Naive B cell (primary cell): ENCODE measurements around the gene TADA2B. TPM values are rescaled to one million over a fixed set of nuclear protein-coding genes. Genes with fewer than 3 reads are reported as not detected.
"Not testable (repeated sequence)": the region's sequence is repeated elsewhere in the genome, so short reads cannot be mapped to it uniquely, and the experiment has no call there.

Experiments
- ATAC-seq, 2 donors: fragments of 150-1000 bp; cut with Tn5 transposase; 2 replicates each; pipeline ENCODE4 v1.10.0; 2021; ENCODE audit warnings: low read depth in 2 of 2, mild to moderate bottlenecking in 2 of 2, moderate library complexity in 2 of 2
- DNase-seq: peaks from one replicate; pipeline ENCODE4 v3.0.0; 2022
- H3K27ac Mint-ChIP-seq, 6 donors: one replicate each; pipeline ENCODE4 v1.8.0; 2020 to 2022; ENCODE audit warnings: mild to moderate bottlenecking in 6 of 6, mixed read lengths in 6 of 6, moderate library complexity in 5 of 6, inconsistent platforms in 2 of 6
- H3K27me3 Mint-ChIP-seq, 3 donors: one replicate each; pipeline ENCODE4 v1.8.0; 2021 to 2022; ENCODE audit warnings: mixed read lengths in 3 of 3, mild to moderate bottlenecking in 1 of 3
- H3K36me3 Mint-ChIP-seq, 2 donors: one replicate each; pipeline ENCODE4 v1.8.0; 2020 to 2022; ENCODE audit warnings: mixed read lengths in 2 of 2, inconsistent platforms in 1 of 2, mild to moderate bottlenecking in 1 of 2
- H3K4me1 Mint-ChIP-seq, 3 donors: one replicate each; pipeline ENCODE4 v1.8.0; 2020 to 2022; ENCODE audit warnings: mixed read lengths in 3 of 3, inconsistent platforms in 1 of 3, mild to moderate bottlenecking in 1 of 3, moderate library complexity in 1 of 3
- H3K4me3 Mint-ChIP-seq, 8 donors: one replicate each; pipeline ENCODE4 v1.8.0; 2020 to 2022; ENCODE audit warnings: mild to moderate bottlenecking in 8 of 8, mixed read lengths in 8 of 8, moderate library complexity in 8 of 8, inconsistent platforms in 2 of 8
- H3K9me3 Mint-ChIP-seq, 7 donors: one replicate each; pipeline ENCODE4 v1.8.0; 2020 to 2022; ENCODE audit warnings: mixed read lengths in 7 of 7, mild to moderate bottlenecking in 5 of 7, inconsistent platforms in 2 of 7, moderate library complexity in 1 of 7
- polyA plus RNA-seq, 6 donors: library from polyadenylated mRNA; unstranded; fragments of 300-500 nt; fragmentation: Illumina TruSeq; gene quantifications; one replicate each; pipeline ENCODE4 v1.2.3, GENCODE V29; 2021; ENCODE audit warnings: low read depth in 6 of 6

The TADA2B gene
- polyA plus RNA-seq, 6 donors from 2014 or later: 4.2 to 6.3 (median 5.1) TPM

GRCh38 chr4:7089213-7089986, 46.2 kb downstream of the TADA2B start:
- Mint-ChIP-seq H3K36me3 (no peaks in the 10 kb centered on the region), H3K27me3 (peaks cover 30 to 64% (median 53%) of the 10 kb centered on the region in 3 donors), H3K9me3 (peaks cover 0 to 7% (median 3%) of the 10 kb centered on the region in 7 donors), H3K4me3 (no peak overlapping the region), H3K4me1 (no peaks in the 10 kb centered on the region), H3K27ac (no peak overlapping the region)
- no peak for DNase-seq
- no peak for ATAC-seq

DNA sequence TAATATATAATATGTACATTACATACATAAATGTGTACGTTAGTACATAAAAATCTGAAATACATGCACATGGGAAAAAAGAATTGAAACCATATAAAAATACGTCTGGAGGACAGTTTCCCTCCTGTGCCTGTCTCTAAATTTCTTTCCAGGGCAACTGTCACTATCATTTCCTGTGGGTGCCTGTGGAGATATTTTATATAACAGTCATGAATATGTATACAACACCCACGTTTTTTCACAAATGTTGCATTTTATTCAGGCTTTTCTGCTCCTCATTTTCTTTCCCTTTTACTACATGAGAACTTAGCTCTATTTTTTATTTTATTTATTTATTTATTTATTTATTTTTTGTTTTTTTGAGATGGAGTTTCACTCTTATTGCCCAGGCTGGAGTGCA, 48.9 kb downstream of the TADA2B start:
- Mint-ChIP-seq H3K4me3 (no peak overlapping the region), H3K4me1 (no peaks in the 10 kb centered on the region), H3K9me3 (peaks cover 0 to 4% (median 0%) of the 10 kb centered on the region in 7 donors), H3K27ac (no peak overlapping the region), H3K36me3 (no peaks in the 10 kb centered on the region), H3K27me3 (peaks cover 19 to 75% (median 56%) of the 10 kb centered on the region in 3 donors)
- no peak for DNase-seq
- no peak for ATAC-seq

DNA sequence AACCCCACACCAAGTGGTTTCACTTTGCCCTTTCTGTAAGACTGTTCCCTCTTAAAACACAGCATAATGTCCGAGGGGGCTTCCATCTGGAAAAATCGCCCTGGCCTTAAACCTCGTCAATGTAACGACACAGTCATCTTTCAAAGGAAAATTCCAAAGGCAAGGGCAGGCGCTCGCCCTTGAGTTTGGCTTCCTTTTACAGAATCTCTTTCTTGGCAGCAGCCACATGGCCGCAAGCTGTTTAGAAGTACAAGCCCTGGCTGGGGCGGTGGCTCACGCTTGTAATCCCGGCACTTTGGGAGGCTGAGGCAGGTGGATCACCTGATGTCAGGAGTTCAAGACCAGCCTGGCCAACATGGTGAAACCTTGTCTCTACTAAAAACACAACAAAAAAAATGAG, 51.7 kb downstream of the TADA2B start:
- H3K27ac Mint-ChIP-seq: no peak overlapping the region
- H3K4me1 Mint-ChIP-seq: no peaks in the 10 kb centered on the region
- ATAC-seq (no peak), DNase-seq (no peak)
- no peaks in the 10 kb centered on the region for H3K9me3 Mint-ChIP-seq
- H3K4me3 Mint-ChIP-seq: peak overlapping the region in 1 of 8 donors; percentile 5
- no peaks in the 10 kb centered on the region for H3K36me3 Mint-ChIP-seq
- peaks cover 11 to 55% (median 46%) of the 10 kb centered on the region in 3 donors for H3K27me3 Mint-ChIP-seq

DNA sequence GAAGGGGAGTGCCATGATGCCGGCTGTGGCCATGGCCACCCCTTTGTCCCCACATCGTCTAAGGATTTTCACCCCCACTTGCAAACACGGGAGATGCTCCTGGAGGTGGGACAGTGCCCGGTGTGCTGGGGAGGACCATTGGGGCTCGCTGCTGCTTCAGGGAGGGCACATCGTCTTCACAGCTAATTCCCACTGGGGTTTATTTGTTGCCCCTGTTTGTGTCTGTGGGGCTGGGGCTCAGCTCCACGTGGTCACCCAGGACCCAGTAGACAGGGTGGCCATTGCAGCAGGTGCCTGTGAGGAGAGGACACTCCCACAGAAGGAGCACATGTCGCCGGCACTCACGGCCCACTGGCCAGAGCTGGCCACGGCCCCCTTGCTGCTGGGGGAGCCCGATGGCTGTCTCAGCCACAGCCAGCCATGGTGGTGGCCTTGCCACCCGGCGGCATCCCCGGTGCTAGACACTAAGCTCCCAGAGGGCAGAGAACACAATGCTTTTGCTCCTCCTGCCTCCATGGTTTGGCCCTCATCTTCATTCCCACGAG, 52.5 kb downstream of the TADA2B start:
- H3K4me1 Mint-ChIP-seq: no peaks in the 10 kb centered on the region
- no peaks in the 10 kb centered on the region for H3K36me3 Mint-ChIP-seq
- ATAC-seq: no peak
- H3K27ac Mint-ChIP-seq: no peak overlapping the region
- H3K9me3 Mint-ChIP-seq: no peaks in the 10 kb centered on the region
- no peak for DNase-seq
- peaks cover 11 to 53% (median 42%) of the 10 kb centered on the region in 3 donors for H3K27me3 Mint-ChIP-seq
- H3K4me3 Mint-ChIP-seq: no peak overlapping the region

DNA sequence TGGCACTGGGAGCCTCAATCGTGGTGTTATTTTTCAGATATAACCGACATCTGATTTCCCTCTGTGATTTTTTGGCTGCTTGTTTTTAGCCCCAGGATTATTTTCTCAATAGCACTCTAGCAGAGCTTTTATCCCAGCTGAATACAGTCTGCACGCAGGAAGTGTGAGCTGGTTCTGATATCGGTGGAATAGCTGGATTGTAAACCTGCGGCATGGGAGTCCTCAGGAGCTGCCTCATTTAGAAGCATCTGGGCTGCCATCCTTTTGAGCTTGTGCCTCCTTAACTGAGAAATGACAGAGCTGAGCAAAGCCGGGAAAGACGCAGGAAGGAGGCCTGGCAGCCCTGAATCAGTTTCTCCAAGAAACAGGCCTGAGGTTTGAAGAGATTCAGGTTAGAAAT, 53.1 kb downstream of the TADA2B start:
- Mint-ChIP-seq H3K4me3 (no peak overlapping the region), H3K9me3 (no peaks in the 10 kb centered on the region), H3K4me1 (peaks cover 0 to under 1% (median 0%) of the 10 kb centered on the region in 3 donors), H3K36me3 (no peaks in the 10 kb centered on the region), H3K27me3 (peaks cover 11 to 47% (median 37%) of the 10 kb centered on the region in 3 donors), H3K27ac (no peak overlapping the region)
- ATAC-seq (no peak), DNase-seq (no peak)

DNA sequence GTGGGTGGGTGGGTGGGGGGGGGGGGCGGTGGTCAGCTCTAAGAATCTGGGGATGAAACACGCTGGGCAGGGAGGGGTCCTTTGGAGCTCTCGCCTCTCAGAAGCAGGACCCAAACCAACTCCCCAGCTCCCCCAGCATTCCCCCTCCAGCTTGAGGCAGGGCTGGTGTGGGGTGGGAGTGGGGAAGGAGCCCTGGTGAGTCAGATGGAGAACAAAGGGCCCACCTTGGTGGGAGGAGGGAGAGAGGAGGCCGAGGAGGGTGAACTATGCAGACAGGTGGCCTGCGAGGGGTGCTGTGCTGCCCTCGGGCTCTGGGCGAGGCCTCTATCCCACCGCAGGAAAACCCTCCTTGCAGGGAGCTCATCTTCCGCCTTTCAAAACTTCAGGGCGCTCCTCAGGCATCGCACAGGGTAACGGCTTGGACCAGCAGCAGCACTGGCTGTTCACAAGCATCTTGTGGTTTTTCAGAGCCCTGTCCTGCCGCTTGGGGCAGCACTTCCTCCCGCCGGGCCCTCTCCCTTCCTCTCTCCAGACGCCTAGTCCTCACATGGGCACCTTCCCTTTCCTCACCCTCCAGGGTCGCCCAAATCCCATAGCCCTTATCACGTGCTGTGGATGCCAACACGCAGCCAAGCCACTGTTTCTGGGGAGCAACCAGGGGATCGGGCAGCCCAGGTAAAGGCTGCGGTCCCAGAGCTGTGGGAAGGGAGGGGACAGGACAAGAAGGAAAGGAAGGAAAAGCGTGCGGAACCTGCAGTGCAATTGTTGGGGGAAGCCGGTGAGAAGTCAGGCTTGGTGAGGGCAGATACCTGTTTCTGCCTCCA, 58.7 kb downstream of the TADA2B start:
- ATAC-seq (peak; percentile 56 to 60), DNase-seq (peak; percentile 34)
- Mint-ChIP-seq H3K36me3 (no peaks in the 10 kb centered on the region), H3K27ac (peak overlapping the region in 2 of 6 donors; percentile 66 to 79), H3K9me3 (no peaks in the 10 kb centered on the region), H3K4me3 (peak overlapping the region; percentile 85 to 95 (median 90)), H3K4me1 (peaks cover 13 to 29% (median 21%) of the 10 kb centered on the region in 3 donors), H3K27me3 (peaks cover 0 to 8% (median 2%) of the 10 kb centered on the region in 3 donors)

- not testable (repeated sequence) for H3K36me3 Mint-ChIP-seq, H3K27me3 Mint-ChIP-seq, DNase-seq, ATAC-seq, H3K9me3 Mint-ChIP-seq
- Mint-ChIP-seq H3K4me3 (peak overlapping the region; percentile 85 to 95 (median 90)), H3K4me1 (peaks cover 13 to 29% (median 21%) of the 10 kb centered on the region in 3 donors), H3K27ac (peak overlapping the region in 2 of 6 donors; percentile 66 to 79)
Measured at GRCh38 chr4:7102516-7102909, 59.3 kb downstream of the TADA2B start.

- Mint-ChIP-seq H3K9me3 (no peaks in the 10 kb centered on the region), H3K4me1 (peaks cover 13 to 29% (median 21%) of the 10 kb centered on the region in 3 donors), H3K36me3 (no peaks in the 10 kb centered on the region), H3K27me3 (peaks cover 0 to 11% (median 0%) of the 10 kb centered on the region in 3 donors), H3K27ac (peak overlapping the region in 5 of 6 donors; percentile 49 to 81 (median 67)), H3K4me3 (peak overlapping the region; percentile 85 to 95 (median 90))
- ATAC-seq (peak; percentile 89), DNase-seq (peak; percentile 64)
Measured at GRCh38 chr4:7103031-7103606, 59.9 kb downstream of the TADA2B start.

GRCh38 chr4:7103607-7104365, 60.6 kb downstream of the TADA2B start:
- Mint-ChIP-seq H3K36me3 (no peaks in the 10 kb centered on the region), H3K4me3 (peak overlapping the region; percentile 85 to 95 (median 90)), H3K4me1 (peaks cover 13 to 29% (median 21%) of the 10 kb centered on the region in 3 donors), H3K27ac (peak overlapping the region in 2 of 6 donors; percentile 67 to 76), H3K9me3 (no peaks in the 10 kb centered on the region), H3K27me3 (peaks cover 0 to 16% (median 3%) of the 10 kb centered on the region in 3 donors)
- no peak for ATAC-seq
- no peak for DNase-seq

DNA sequence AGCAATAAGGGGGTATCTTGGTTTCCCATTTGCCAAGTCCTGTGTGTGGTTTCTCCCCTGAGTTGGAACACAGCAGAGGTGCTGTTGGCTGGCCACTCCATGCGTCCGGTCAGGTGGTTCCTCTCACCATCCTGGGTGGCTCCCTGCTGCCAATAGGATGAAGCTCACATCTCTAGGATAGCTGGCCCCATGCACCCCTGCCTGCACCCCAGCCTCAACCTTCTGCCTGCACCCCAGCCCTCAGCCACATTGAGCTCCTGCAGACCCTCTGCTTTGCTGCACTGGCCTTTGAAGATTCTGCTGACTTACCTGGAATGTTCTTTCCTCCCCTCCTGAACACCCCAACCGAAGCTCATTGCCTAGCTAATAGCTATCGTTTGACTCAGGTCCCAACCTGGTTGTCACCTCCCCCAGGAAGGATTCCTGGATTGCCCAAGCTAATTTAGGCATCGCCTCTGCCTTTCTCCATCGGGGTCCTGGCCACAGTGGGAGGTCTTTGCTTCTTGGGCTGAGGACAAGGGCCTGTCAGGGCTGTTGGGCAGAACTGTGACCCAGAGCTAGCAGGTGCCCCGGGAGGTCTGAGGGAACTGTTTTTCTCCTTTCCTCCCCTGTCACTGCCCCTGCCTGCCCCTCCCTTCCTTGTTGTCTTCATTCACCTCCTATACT, 61.3 kb downstream of the TADA2B start:
- no peaks in the 10 kb centered on the region for H3K9me3 Mint-ChIP-seq
- H3K4me1 Mint-ChIP-seq: peaks cover 13 to 32% (median 21%) of the 10 kb centered on the region in 3 donors
- H3K27me3 Mint-ChIP-seq: peaks cover 0 to 23% (median 8%) of the 10 kb centered on the region in 3 donors
- H3K4me3 Mint-ChIP-seq: peak overlapping the region; percentile 18 to 93 (median 86)
- peak overlapping the region in 2 of 6 donors; percentile 63 to 75 for H3K27ac Mint-ChIP-seq
- no peaks in the 10 kb centered on the region for H3K36me3 Mint-ChIP-seq
- DNase-seq (no peak), ATAC-seq (no peak)

DNA sequence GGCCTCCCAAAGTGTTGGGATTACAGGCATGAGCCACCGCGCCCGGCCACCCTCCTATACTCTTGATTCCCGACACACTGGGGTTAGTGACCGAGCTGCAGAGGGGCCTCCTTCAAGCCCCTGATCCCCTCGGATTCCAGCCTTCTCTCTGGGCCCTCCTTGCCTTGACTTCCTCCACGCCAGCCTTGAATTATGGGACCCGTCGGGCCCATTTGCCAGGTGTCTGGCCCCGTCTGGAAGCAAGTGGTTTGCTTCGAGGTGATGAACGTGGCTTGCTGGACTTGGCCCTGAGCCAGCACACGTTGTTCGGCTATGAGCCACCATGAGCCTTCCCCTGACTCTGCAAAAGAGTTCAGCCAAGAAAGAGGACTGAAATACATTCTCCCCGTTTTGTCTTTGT, 62.1 kb downstream of the TADA2B start:
- peaks cover 13 to 32% (median 21%) of the 10 kb centered on the region in 3 donors for H3K4me1 Mint-ChIP-seq
- peaks cover 0 to 3% (median 0%) of the 10 kb centered on the region in 7 donors for H3K9me3 Mint-ChIP-seq
- DNase-seq (no peak), ATAC-seq (no peak)
- H3K27me3 Mint-ChIP-seq: peaks cover 0 to 23% (median 8%) of the 10 kb centered on the region in 3 donors
- no peaks in the 10 kb centered on the region for H3K36me3 Mint-ChIP-seq
- peak overlapping the region in 2 of 8 donors; percentile 85 to 86 for H3K4me3 Mint-ChIP-seq
- peak overlapping the region in 3 of 6 donors; percentile 49 to 68 (median 63) for H3K27ac Mint-ChIP-seq
